Tibial nerve (tissue), 4 donors: ENCODE data around the gene FDXR. TPM values are rescaled to one million over a fixed set of nuclear protein-coding genes. Genes with fewer than 3 reads are reported as not detected.
"Not testable (repeated sequence)": the region's sequence is repeated elsewhere in the genome, so short reads cannot be mapped to it uniquely, and the experiment has no call there.

Experiments
- DNase-seq, 2 donors: peaks; one replicate each; pipeline ENCODE4 v3.0.0-alpha.2; 2019; ENCODE audit warnings: low spot score in 2 of 2
- H3K27ac ChIP-seq, 4 donors: fragments of 200-600 bp; sonication (generic) in 3 of 4; one replicate each; pipeline ENCODE4 v1.5.1; 2017 to 2019; ENCODE audit warnings: mild to moderate bottlenecking in 1 of 4
- H3K27me3 ChIP-seq, 2 donors: fragments of 200-600 bp; sonication (generic) in 1 of 2; one replicate each; pipeline versions ENCODE4 v1.5.1 to v1.6.0; 2017 to 2019
- H3K36me3 ChIP-seq, 3 donors: fragments of 200-600 bp; sonication (generic); one replicate each; pipeline ENCODE4 v1.5.1; 2018 to 2019
- H3K4me1 ChIP-seq, 4 donors: fragments of 200-600 bp; sonication (generic) in 3 of 4; one replicate each; pipeline ENCODE4 v1.5.1; 2017 to 2019
- H3K4me3 ChIP-seq, 4 donors: fragments of 200-600 bp; sonication (generic) in 3 of 4; one replicate each; pipeline ENCODE4 v1.5.1; 2017 to 2019; ENCODE audit warnings: mild to moderate bottlenecking in 1 of 4, moderate library complexity in 1 of 4
- H3K9me3 ChIP-seq, 4 donors: fragments of 200-600 bp; sonication (generic) in 3 of 4; one replicate each; pipeline ENCODE4 v1.5.1; 2017 to 2019
- EP300 ChIP-seq, 2 donors: sonication (generic); formaldehyde crosslinking; IDR thresholded peaks; one replicate each; pipeline ENCODE4 v1.6.1; 2017; ENCODE audit warnings: antibody characterized with exemption in 2 of 2, mild to moderate bottlenecking in 1 of 2
- POLR2A ChIP-seq, 2 donors: fragments of 450-650 bp; IDR thresholded peaks; one replicate each; pipeline ENCODE4 v1.6.1; 2017; ENCODE audit warnings: antibody characterized with exemption in 2 of 2, mild to moderate bottlenecking in 2 of 2, moderate library complexity in 2 of 2
- WGBS, 2 donors: methylation state at CpG; one replicate each; pipeline ENCODE4 v1.1.5; 2018; 5-methylcytosine and 5-hydroxymethylcytosine counted together
- total RNA-seq, 4 donors: library from RNA; depleted of rRNA; stranded (reverse); fragments of >200 nt; gene quantifications; one replicate each; pipeline ENCODE4 v1.1.0, GENCODE V29; 2016
- TF ChIP-seq, protein P1 (sequence below), 5 experiments: fragments of 200-600 bp in 3 of 5; fragments of 450-650 bp in 2 of 5; sonication (generic) in 3 of 5; IDR thresholded peaks; one replicate each; pipeline ENCODE4 v1.5.1; 2016 to 2019; ENCODE audit warnings: antibody characterized with exemption in 5 of 5, mild to moderate bottlenecking in 3 of 5, moderate library complexity in 2 of 5

The FDXR gene
- total RNA-seq, 4 donors from 2014 or later: 3.9 to 12.1 (median 8.8) TPM

DNA sequence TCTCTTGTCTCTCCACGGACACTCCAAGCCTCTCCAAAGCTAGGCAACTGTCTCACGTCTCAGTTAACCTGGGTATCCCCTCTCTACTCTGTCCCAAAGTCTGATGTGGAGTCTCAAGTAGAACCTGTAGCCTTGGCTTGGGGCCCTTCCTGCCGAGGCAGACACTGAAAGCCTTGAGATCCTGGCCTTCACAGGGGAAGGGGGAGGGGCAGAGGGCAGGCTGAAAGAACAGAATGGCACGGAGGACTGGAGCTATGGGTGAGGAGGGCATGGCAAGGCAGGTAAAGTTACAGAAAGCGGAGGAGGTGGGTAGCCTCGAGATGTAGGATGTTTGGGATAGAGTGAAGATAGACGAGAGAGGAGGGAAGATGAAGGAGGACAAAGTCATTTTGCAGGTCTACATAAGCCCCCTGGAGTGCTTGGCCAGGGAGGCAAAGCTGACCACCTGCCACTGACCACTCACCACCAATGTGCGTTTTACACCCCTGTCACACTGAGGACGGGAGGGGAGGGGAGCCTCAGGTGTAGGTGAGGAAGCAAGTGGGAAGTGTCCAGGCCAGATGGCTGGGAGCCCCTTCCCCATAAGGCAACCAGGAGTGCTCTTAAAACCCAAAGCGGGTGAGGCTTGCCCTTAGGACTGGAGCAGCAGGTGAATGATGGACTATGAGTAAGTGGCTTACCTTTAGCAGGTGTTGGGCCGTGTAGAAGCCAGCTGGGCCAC lies 1.3 kb downstream of the FDXR start:
- peak overlapping the region in 1 of 4 donors; percentile 71 for H3K4me3 ChIP-seq
- TF ChIP-seq, protein P1, sequence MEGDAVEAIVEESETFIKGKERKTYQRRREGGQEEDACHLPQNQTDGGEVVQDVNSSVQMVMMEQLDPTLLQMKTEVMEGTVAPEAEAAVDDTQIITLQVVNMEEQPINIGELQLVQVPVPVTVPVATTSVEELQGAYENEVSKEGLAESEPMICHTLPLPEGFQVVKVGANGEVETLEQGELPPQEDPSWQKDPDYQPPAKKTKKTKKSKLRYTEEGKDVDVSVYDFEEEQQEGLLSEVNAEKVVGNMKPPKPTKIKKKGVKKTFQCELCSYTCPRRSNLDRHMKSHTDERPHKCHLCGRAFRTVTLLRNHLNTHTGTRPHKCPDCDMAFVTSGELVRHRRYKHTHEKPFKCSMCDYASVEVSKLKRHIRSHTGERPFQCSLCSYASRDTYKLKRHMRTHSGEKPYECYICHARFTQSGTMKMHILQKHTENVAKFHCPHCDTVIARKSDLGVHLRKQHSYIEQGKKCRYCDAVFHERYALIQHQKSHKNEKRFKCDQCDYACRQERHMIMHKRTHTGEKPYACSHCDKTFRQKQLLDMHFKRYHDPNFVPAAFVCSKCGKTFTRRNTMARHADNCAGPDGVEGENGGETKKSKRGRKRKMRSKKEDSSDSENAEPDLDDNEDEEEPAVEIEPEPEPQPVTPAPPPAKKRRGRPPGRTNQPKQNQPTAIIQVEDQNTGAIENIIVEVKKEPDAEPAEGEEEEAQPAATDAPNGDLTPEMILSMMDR (IDR thresholded peaks at IDR 0.05): no peak
- TF ChIP-seq EP300 (IDR thresholded peaks at IDR 0.05): no peak
- TF ChIP-seq POLR2A (IDR thresholded peaks at IDR 0.05): no peak
- no peak overlapping the region for H3K27ac ChIP-seq
- H3K27me3 ChIP-seq: no peaks in the 10 kb centered on the region
- WGBS, 2 donors: 78 to 85% methylated on average over 11 of the region's 11 CpGs
- no peaks in the 10 kb centered on the region for H3K9me3 ChIP-seq
- H3K36me3 ChIP-seq: peaks cover 0 to 8% (median 0%) of the 10 kb centered on the region in 3 donors
- peaks cover 0 to 24% (median 11%) of the 10 kb centered on the region in 4 donors for H3K4me1 ChIP-seq
- DNase-seq: no peak

DNA sequence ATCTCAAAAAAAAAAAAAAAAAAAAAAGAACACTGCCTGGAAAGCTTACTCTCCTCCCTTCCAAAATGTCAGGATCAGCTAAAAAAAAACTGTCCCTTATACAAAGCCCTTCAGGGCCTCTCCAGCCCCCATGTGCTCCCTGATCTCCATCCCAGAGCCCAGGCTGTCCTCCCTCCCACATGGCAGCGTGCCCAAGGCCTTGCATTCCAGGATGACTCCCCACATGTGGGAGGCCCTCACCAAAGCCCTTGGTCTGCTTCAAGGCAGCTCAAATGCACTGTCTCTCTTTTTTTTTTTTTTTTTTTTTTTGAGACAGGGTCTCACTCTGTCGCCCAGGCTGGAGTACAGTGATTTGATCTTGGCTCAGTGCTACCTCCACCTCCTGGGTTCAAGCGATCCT lies 2.3 kb downstream of the FDXR start:
- no peak for DNase-seq
- H3K4me3 ChIP-seq: no peak overlapping the region
- H3K4me1 ChIP-seq: peaks cover 0 to 24% (median 11%) of the 10 kb centered on the region in 4 donors
- WGBS, 2 donors: 75 to 77% methylated on average over 3 of the region's 3 CpGs
- no peak for TF ChIP-seq EP300 (IDR thresholded peaks at IDR 0.05)
- TF ChIP-seq POLR2A (IDR thresholded peaks at IDR 0.05): no peak
- TF ChIP-seq, protein P1 (IDR thresholded peaks at IDR 0.05): no peak
- no peaks in the 10 kb centered on the region for H3K27me3 ChIP-seq
- peaks cover 0 to 12% (median 0%) of the 10 kb centered on the region in 3 donors for H3K36me3 ChIP-seq
- no peak overlapping the region for H3K27ac ChIP-seq
- no peaks in the 10 kb centered on the region for H3K9me3 ChIP-seq

DNA sequence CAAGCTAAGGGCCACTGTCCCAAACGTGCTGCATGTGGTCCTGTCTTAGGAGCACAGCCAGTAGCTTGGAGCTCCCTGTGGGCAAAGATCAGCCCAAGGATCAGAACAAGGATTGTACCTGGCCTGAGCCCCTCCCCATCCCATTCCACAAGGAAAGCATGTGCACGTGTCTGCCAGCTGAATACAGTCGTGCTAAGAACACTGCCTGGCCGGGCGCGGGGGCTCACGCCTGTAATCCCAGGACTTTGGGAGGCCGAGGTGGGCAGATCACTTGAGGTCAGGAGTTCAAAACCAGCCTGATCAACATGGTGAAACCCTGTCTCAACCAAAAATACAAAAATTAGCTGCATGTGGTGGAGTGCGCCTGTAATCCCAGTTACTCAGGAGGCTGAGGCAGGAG lies 2.8 kb downstream of the FDXR start:
- H3K27me3 ChIP-seq, DNase-seq, H3K9me3 ChIP-seq, H3K27ac ChIP-seq, H3K4me3 ChIP-seq: not testable (repeated sequence)
- Histone ChIP-seq H3K4me1 (peaks cover 0 to 24% (median 11%) of the 10 kb centered on the region in 4 donors), H3K36me3 (peaks cover 0 to 12% (median 0%) of the 10 kb centered on the region in 3 donors)
- WGBS, 2 donors: 88 to 89% methylated on average over 8 to 9 of the region's 9 CpGs

DNA sequence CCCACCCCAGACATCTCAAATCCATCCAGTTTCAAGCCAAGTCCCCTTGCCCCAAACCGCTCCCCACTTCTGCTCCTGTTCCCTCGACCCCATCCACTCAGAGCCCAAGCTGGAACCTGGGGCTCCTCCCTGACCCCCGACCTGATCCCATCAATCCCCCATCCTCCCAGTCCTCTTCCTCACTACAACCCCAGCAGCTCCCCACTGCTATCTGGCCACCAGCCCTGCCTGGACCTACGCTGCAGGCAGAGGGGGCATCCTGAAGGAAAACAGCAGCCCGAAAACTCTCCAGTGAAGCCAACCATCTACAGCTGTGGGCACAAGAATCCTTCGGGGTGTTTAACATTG lies 3.9 kb downstream of the FDXR start:
- TF ChIP-seq POLR2A (IDR thresholded peaks at IDR 0.05) (no peak), EP300 (IDR thresholded peaks at IDR 0.05) (no peak)
- TF ChIP-seq, protein P1 (IDR thresholded peaks at IDR 0.05): no peak
- Histone ChIP-seq H3K9me3 (no peaks in the 10 kb centered on the region), H3K4me1 (peaks cover 0 to 25% (median 10%) of the 10 kb centered on the region in 4 donors), H3K27me3 (no peaks in the 10 kb centered on the region), H3K36me3 (peaks cover 0 to 14% (median 0%) of the 10 kb centered on the region in 3 donors), H3K27ac (no peak overlapping the region), H3K4me3 (no peak overlapping the region)
- DNase-seq: no peak
- 85 to 96% methylated on average over 6 of the region's 6 CpGs for WGBS, 2 donors

DNA sequence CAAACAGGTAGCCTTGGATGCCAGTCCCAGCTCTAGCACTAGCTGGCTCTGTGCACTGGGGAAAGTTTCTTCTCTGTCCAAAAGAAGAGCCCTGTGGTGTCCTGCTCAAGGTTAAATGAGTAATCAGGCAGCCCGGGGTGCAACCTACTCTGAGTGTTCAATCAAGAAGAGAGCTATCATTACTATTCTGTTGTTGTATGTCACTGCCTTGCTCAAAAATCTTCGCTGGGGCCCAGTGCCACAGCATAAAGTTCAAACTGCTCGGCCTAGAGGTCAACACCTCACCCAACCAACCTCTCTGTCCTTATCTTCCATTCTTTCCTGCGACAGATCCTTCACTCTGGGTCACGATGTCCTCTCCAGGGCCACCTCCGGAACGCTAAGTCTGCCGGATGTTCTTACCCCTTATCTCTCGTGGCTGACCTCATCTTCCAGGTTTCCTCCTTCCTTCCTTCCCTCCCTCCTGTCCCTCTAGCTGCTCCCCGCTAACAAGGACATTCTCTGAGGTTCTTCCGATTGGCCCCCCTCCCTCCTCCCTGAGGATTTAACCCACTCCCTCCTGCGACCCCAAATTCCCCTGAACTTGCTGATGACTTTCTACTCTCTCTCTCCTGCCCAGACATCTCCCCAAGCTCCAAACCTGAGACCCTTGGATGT lies 4.4 kb downstream of the FDXR start:
- Histone ChIP-seq H3K36me3 (peaks cover 0 to 17% (median 0%) of the 10 kb centered on the region in 3 donors), H3K4me1 (peaks cover 0 to 22% (median 8%) of the 10 kb centered on the region in 4 donors), H3K27ac (no peak overlapping the region), H3K9me3 (no peaks in the 10 kb centered on the region), H3K27me3 (no peaks in the 10 kb centered on the region), H3K4me3 (no peak overlapping the region)
- 75 to 79% methylated on average over 12 of the region's 12 CpGs for WGBS, 2 donors
- no peak for DNase-seq
- TF ChIP-seq EP300 (IDR thresholded peaks at IDR 0.05) (no peak), POLR2A (IDR thresholded peaks at IDR 0.05) (no peak)
- TF ChIP-seq, protein P1 (IDR thresholded peaks at IDR 0.05): no peak
